ENCODE data around the gene CNTRL.
"Not testable (repeated sequence)": the region's sequence is repeated elsewhere in the genome, so short reads cannot be mapped to it uniquely, and the experiment has no call there.

Gene CNTRL

DNA sequence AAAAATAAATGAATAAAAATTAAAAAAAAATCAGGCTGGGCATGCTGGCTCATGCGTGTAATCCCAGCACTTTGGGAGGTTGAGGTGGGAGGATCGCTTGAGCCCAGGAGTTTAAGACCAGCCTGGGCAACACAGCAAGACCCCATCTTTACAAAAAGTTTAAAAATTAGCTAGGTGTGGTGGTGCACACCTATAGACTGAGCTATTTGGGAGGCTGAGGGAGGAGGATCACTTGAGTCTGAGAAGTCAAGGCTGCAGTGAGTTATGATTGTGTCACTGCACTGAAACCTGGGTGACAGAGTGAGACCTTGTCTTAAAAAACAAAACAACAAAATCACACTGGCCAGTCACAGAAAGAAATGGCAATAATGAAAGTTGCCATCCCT, 3.4 kb upstream of the CNTRL start:
- no peak for DNase-seq (ENCODE audit: low read depth)

DNA sequence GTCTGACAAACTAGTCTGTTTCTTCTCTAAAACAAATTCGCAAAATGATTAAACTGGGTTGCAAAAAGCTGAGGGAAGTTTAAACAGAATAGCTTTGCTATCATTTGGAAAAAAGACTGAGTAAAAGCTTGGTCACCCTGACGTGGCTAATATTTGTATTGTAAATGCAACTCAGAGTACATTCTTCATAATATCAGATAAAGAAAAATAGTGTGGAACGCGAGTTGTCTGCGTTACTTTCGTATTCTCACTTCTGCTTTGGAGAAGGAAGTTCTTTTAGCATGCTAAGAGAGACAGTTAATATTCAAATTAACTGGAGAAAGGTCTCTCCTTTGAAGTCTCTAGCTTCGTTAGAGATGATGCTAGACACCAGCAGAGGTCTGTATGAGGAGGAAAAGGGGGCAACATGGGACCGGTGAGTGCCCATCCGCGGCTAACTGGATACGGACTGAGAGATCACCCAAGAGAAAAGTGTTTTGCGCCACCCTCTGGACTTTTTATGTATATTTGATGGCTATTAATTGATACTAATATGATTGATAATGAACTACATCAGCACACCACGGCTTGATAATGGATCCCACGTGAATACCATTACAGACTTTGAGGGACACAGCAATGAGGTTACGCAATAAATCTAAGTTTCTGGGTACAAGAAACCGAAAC, 2.9 kb upstream of the CNTRL start:
- DNase-seq (ENCODE audit: low read depth), result no peak

DNA sequence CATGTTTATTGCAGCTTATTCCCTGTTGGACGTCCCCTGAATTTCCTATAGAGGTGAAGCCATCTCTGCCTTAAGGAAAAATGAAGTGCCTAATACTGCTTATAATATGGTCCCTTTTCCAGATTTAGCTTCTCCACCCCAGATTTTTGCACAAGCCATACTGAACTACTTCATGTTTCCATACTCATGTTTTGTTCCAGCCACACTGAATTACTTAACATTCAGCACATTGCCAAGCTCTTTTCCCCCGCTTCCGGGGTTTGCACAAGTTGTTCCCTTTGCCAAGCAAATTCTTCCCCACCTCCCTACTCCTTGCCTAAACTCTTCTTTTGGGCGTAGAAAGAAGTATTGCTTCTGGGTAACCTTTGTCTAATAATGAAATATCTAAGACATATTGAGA, 1.7 kb upstream of the CNTRL start:
- peak; percentile 49 for DNase-seq (ENCODE audit: low read depth)

DNA sequence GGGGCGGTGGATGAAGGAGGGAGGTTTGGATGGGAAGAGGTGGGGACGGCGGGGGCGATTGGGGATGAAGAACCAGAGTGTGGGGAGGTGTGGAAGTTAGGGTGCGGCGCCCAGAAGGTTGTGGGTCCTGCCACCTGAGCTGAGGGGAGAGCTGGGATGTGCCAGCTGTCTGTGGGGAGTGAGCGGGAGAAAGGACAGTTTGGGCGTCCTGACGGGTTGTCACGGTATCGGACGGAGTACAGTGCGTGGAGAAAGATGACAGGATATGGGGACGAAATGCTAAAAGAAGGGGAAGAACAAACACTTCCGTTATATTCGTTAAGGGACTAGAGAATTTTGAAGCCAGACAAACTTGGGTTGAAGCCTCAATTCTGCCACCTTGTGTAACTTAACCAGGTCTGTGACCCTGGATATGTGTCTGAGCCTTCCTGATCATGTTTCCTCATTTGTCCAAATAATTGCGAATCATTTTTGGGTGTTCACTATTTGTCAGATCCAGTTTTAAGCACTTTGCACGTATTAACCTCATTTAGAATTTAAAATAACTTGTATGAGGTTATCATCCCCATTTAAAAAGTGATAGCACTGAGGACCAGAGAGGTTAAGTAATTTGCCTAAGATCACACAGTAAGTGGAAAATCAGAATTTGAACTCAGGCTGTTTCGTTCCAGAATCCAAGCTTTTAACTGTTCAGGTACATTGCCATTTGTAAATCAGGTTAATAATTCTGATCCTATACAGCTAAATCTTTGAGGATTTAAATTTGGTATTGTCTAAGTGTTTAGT, 689 bp downstream of the CNTRL start:
- DNase-seq (ENCODE audit: low read depth), result no peak

DNA sequence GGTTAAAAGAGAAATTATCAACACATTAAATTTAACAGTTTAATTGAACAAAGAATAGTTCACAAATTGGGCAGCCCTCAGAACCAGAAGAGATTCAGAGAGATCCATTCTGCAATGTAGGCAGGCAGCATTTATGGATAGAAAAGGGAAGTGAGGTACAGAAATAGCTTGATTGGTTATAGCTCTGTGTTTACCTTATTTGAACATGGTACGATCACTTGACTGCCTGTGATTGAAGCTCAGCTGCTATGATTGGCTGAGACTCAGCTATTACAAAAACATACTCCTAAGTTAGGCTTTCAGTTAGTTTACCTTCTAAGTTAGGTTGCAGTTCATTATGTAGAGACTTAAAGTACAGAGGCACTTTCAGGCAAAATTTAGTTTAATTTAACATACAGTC, 7.3 kb downstream of the CNTRL start:
- no peak for DNase-seq (ENCODE audit: low read depth)

DNA sequence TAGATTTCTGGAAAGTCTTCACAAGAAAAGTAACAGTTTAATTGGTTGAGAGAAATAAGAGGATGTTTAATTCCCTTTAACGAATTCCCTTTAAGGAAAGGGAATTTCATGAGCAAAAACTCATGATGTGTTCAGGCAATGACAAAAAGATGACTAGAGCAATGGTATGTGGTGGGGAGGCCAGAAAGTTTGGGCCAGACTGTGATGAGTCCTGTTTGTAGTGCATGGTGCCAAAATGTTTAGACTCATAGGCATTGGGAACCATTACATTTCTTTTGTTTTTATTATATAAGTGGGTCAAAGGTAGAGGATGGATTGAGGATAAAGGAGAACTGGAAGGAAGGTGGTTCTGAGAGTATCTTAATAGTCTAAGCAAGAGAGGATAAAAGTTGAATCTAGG, 10.9 kb downstream of the CNTRL start:
- DNase-seq (ENCODE audit: low read depth), result peak; percentile 24

DNA sequence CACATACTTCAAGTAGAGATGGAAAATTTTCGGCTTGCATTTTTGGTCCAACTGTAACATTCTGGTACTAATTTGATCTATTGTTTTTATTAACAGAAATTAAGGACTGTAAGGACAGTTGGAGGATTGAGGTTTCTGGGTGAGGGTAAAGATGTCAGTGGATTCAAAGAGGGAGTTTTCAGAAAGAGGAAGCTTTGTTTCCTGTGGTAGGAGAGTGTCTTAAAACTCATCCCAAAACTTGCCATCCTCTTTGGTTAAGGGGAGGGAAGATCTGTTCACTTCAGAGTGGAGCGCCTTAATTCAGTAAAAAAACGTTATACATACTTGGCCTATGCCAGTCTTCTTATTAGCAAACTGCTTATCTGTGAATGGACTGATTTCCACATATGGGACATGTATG, 13.8 kb downstream of the CNTRL start:
- no peak for DNase-seq (ENCODE audit: low read depth)

DNA sequence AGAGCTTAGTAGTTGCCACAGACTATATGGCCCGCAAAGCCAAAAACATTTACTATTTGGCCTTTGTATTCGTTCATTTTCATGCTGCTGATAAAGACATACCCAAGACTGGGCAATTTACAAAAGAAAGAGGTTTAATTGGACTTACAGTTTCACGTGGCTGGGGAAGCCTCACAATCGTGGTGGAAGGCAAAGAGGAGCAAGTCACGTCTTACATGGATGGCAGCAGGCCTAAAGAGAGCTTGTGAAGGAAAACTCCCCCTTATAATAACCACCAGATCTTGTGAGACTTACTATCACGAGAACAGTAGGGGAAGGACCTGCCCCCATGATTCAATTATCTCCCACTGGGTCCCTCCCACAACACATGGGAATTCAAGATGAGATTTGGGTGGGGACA, 16.0 kb downstream of the CNTRL start:
- not testable (repeated sequence) for DNase-seq (ENCODE audit: low read depth)

DNA sequence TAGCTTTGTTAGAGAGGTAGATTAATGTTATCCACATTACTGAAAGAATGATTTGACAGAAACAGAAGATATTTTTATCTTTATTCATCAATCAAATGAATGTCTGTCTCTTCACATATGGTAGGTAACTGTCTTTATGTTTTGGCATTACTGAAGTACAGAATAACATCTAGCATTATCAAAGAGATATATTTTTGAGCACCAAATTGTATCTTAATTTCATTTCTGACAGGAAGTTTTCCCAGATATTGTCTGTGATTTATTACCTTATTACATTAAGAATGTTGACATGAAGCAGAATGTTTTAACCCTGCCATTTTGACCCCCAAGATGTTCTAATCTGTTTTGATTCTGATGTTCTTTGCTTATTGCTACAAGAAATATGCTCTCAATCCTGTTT, 20.3 kb downstream of the CNTRL start:
- DNase-seq (ENCODE audit: low read depth), result no peak

DNA sequence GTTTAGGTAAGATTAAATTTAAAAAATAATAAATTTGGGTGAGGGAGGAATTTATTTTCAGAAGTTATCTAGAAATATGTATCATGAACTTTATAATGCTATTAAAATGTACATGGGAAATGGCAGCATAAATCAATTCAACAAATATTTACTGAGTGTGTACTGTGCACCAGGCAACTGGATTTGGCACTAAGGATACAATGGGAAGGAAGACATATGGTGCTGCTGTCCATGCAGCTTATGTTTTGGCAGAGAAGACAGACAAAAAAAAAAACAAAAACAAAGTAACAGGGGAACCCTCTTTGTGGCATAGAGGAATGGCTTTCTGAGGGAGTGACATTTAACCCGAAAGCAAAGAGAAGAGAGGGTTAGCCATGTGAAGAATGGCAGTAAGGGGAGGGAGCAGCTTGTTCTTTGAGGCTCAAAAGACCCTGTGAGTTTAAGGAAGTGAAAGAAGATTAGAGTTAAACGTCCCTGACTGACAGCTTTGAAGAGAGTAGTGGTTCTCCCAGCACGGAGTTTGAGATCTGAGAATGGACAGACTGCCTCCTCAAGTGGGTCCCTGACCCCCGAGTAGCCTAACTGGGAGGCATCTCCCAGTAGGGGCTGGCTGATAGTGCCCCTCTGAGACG, 23.9 kb downstream of the CNTRL start:
- no peak for DNase-seq (ENCODE audit: low read depth)

DNA sequence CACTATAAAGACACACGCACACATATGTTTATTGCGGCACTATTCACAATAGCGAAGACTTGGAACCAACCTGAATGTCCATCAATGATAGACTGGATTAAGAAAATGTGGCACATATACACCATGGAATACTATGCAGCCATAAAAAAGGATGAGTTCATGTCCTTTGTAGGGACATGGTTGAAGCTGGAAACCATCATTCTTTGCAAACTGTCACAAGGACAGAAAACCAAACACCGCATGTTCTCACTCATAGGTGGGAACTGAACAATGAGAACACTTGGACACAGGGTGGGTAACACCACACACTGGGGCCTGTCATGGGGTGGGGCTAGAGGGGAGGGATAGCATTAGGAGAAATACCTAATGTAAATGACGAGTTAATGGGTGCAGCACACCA, 29.3 kb downstream of the CNTRL start:
- not testable (repeated sequence) for DNase-seq (ENCODE audit: low read depth)

DNA sequence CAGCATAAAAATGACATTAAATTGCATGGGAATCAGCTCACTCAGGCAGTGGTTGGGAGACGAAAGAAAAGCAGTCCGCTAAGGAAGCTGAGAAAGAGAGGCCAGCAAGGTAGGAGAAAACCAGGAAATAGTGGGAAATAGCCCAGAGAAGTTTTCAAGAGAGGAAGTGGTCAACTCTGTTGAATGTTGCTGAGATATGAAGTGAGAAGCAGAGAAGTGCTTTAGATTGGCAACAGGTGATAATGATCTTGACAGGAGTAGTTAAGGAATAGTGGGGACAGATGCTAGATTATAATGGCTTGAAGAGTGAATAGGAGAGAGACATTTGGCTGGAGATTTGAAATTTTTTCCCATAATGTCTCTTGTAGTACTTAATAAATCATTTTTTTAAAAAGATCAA, 30.8 kb downstream of the CNTRL start:
- no peak for DNase-seq (ENCODE audit: low read depth)

DNA sequence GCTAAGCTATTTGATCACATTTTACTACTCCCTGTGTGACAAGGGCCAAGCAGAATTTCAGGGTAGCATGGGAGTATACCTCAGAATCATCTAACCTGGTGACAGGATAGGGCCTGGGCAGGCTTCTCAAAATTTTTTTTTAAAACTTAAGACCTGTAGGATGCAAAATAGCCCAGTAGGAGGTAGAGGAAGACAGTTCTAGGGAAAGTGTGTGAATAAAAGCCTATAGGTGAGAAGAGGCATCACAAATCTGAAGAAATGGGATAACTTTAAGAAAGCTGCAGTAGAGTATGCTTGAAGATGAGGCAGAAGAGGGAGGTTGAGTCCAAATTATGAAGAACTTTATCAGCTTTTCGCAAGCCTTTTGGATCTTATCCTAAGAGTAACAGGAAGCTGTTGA, 32.3 kb downstream of the CNTRL start:
- DNase-seq (ENCODE audit: low read depth), result no peak

DNA sequence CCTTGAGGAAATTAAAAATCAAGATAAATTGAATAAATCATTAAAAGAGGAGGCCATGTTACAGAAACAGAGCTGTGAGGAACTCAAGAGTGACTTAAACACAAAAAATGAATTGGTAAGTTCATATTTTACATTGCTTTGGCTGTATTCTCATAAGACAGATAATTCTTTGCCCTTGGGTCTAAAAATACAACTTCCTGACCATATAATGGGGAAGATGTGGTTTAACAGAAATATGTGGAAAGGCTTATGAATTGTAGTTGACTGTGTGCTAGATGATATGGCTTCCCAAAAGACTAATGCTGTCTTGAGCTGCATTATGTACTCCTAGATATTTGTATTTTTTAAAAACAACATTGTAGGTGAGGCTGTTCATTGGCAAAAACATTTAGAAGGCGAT, 33.1 kb downstream of the CNTRL start:
- DNase-seq (ENCODE audit: low read depth), result no peak

DNA sequence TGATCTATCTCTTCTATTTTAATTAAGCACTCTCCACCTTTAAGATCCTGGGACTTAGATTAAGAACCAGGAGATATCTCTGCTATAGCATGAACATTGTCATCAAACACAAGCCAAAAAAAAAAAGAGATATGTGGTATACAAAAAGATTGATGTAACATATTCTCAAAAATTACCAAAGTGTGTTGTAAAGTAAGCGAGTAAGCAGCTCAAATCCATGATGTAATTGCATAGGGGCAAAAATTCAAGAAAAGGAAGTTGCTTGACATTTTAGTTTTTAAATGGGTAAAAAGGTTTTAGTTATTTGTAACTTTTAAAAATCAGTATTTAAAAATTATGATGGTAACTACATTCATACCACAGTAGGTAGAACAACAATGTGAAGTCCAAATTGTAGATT, 40.7 kb downstream of the CNTRL start:
- DNase-seq (ENCODE audit: low read depth), result no peak

DNA sequence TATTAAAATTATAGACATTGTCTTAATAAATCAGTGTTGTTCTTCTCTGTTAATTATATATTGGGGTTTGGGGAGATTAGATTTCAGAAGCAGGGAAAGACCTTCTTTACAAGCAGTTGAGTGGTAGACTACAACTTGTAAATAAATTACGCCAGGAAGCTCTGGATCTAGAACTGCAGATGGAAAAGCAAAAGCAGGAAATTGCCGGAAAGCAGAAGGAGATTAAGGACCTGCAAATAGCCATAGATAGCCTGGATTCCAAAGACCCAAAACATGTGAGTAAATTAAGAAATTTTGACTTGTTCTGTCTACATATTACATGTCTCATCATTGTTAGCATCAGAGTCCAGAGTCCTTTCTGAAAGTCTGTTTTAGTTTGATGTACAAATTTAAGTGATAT, 43.5 kb downstream of the CNTRL start:
- DNase-seq (ENCODE audit: low read depth), result no peak

DNA sequence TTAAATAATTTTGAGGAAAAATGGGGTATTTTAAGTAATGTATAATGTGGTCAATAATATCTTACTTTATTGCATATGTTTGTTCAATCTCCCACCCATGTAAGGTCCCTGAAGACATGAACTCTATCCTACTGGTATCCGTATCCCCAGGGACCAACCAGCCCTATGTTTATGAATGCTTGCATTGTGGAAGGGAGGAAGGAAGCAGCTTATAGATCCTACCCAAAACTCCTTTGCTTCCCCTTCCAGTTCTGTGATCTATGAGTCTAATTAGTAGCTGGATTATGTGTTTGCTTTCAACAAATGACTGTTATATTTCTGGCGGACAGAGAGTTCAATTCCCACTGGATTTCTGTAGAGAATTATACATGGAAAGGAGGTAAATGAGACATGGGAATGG, 45.6 kb downstream of the CNTRL start:
- no peak for DNase-seq (ENCODE audit: low read depth)

DNA sequence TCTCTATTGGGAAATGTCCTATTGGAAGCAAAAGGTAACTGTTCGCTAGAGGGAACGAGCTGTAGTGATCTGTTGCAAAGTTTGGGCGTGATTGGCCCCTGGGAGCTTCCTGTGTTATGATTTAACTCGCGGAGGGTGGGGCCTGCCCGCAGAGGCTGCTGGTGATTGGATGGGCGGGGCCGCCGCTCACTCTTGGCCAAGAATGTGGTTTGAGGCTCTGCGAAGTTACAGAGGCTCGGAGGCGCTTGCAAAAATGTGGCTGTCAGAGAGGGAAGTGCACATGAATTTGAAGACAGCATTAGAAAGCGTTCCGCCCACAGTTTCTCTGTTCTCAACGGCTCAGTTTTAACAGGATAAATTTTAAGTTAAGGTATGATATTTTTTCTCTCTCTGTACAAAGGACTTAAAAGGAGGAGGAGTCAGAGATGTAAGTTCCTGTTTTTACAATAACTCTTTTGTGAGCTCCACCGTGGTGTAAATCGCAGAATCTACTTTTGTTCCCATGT, 46.9 kb downstream of the CNTRL start:
- DNase-seq (ENCODE audit: low read depth), result peak; percentile 73

DNA sequence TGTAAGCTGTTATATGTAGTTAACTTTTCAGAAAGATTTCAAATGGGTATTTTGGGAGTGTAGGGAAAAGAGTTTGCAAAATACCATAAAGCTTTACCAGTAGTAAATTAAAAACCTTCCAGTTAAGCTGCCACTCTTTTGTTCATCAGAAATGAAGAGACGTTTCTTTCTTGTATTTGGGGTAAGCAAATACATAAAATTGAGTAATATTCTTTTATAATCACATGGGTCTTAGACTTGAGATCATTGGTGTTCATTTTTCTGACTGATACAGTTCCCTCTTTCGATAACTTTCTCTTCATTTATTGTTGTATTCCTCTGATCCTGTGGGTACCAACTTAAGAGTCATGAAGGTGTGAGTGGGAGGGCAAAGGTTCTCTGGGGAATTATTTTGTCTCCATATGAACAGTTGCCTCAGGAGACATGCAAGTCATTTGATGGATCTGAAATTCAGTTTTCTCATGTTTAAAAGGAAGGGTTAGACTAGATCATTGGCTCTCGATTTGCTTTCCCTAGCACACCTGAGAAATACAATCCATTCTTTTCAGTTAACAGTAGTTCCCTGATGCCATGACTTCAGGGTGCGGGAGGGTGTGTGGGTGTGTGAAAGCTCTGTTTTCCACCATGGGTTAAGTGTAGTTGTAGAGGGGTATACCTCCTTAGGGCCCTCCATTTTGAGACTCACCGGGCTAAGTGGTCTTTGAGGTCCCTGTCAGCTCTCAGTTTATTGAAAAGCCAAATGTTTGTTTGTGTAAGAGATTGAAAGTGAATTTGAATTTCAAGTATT, 47.7 kb downstream of the CNTRL start:
- no peak for DNase-seq (ENCODE audit: low read depth)

DNA sequence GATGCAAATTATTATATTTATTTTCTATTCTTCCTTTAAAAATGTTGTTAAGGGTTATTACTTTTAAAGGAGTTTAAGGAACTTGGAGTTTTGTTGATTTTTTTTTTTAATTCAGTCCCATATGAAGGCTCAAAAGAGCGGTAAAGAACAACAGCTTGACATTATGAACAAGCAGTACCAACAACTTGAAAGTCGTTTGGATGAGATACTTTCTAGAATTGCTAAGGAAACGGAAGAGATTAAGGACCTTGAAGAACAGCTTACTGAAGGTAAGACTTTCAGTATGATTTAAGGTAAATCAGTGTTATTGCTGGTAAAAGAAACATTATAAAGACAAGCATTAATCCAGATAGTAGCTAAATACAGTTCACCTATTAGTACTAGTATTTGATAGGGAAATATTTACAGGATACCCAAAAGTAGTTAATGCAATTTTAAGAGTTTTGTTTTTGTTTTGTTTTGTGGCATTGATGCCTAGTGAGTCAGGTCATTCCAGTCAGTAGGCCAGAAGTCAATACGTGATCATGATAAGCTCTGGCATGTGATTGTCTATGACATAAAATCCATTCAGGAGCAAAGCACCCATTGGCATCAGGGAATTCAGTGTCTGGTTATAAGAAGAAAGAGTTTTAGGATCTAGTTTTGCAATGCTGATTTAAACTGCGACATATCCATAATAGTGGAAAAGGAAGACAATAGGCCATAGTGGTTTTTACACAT, 49.2 kb downstream of the CNTRL start:
- DNase-seq (ENCODE audit: low read depth), result no peak

DNA sequence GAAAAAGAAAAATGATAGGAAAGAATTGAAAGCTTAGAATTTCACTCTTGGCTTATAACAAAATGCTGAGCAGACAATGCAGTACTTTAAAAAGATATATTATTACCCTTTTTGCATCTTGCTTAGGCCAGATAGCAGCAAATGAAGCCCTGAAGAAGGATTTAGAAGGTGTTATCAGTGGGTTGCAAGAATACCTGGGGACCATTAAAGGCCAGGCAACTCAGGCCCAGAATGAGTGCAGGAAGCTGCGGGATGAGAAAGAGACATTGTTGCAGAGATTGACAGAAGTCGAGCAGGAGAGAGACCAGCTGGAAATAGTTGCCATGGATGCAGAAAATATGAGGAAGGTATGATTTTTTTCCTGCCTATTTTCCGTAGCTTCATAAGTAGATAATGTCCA, 50.8 kb downstream of the CNTRL start:
- DNase-seq (ENCODE audit: low read depth), result no peak

DNA sequence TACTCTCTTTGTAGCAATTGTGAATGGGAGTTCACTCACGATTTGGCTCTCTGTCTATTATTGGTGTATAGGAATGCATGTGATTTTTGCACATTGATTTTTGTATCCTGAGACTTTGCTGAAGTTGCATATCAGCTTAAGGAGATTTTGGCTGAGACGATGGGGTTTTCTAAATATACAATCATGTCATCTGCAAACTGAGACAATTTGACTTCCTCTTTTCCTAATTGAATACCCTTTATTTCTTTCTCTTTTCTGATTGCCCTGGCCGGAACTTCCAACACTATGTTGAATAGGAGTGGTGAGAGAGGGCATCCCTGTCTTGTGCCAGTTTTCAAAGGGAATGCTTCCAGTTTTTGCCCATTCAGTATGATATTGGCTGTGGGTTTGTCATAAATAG, 54.6 kb downstream of the CNTRL start:
- DNase-seq (ENCODE audit: low read depth), result not testable (repeated sequence)
